Epidermal melanocyte (primary cell): Measurements from ENCODE around the gene SMPD3.

Experiments used
- DNase-seq: peaks from one replicate; pipeline ENCODE4 v3.0.0; 2011; ENCODE audit warnings: low spot score; ENCODE audit not compliant: insufficient read length

The SMPD3 gene

GRCh38 chr16:68370581-68371275 lies 77.6 kb downstream of the SMPD3 start:
- DNase-seq, result no peak

GRCh38 chr16:68369697-68370580 lies 78.4 kb downstream of the SMPD3 start:
- no peak for DNase-seq

GRCh38 chr16:68369168-68369567 lies 79.1 kb downstream of the SMPD3 start:
- DNase-seq, result no peak

GRCh38 chr16:68368301-68368888 lies 79.9 kb downstream of the SMPD3 start:
- DNase-seq, result no peak

- DNase-seq, result no peak
Measured at GRCh38 chr16:68367891-68368290, 80.4 kb downstream of the SMPD3 start.

GRCh38 chr16:68367440-68367839 lies 80.9 kb downstream of the SMPD3 start:
- DNase-seq, result no peak

- no peak for DNase-seq
Measured at GRCh38 chr16:68367030-68367429, 81.3 kb downstream of the SMPD3 start.

- no peak for DNase-seq
Measured at GRCh38 chr16:68366062-68366461, 82.2 kb downstream of the SMPD3 start.

- no peak for DNase-seq
Measured at GRCh38 chr16:68365167-68365817, 83.0 kb downstream of the SMPD3 start.

GRCh38 chr16:68364561-68364998 lies 83.7 kb downstream of the SMPD3 start:
- DNase-seq, result no peak

GRCh38 chr16:68363658-68364521 lies 84.4 kb downstream of the SMPD3 start:
- DNase-seq, result no peak

GRCh38 chr16:68362947-68363657 lies 85.2 kb downstream of the SMPD3 start:
- DNase-seq, result no peak

- DNase-seq, result no peak
Measured at GRCh38 chr16:68362262-68362913, 85.9 kb downstream of the SMPD3 start.

GRCh38 chr16:68361485-68361884 lies 86.8 kb downstream of the SMPD3 start:
- DNase-seq, result no peak

- DNase-seq, result no peak
Measured at GRCh38 chr16:68360956-68361355, 87.4 kb downstream of the SMPD3 start.

GRCh38 chr16:68360547-68360946 lies 87.8 kb downstream of the SMPD3 start:
- DNase-seq, result no peak

- no peak for DNase-seq
Measured at GRCh38 chr16:68359398-68360191, 88.7 kb downstream of the SMPD3 start.

- no peak for DNase-seq
Measured at GRCh38 chr16:68358951-68359350, 89.4 kb downstream of the SMPD3 start.

GRCh38 chr16:68357923-68358322 lies 90.4 kb downstream of the SMPD3 start:
- no peak for DNase-seq
